ENCODE measurements around the gene CMTM8. TPM values are rescaled to one million over a fixed set of nuclear protein-coding genes. Genes with fewer than 3 reads are reported as not detected.

Gene CMTM8
- total RNA-seq, 5 donors from 2014 or later (not counting 1 experiment from before 2014, with no cell fraction given), result 5.2 to 12.2 (median 10.3) TPM

DNA sequence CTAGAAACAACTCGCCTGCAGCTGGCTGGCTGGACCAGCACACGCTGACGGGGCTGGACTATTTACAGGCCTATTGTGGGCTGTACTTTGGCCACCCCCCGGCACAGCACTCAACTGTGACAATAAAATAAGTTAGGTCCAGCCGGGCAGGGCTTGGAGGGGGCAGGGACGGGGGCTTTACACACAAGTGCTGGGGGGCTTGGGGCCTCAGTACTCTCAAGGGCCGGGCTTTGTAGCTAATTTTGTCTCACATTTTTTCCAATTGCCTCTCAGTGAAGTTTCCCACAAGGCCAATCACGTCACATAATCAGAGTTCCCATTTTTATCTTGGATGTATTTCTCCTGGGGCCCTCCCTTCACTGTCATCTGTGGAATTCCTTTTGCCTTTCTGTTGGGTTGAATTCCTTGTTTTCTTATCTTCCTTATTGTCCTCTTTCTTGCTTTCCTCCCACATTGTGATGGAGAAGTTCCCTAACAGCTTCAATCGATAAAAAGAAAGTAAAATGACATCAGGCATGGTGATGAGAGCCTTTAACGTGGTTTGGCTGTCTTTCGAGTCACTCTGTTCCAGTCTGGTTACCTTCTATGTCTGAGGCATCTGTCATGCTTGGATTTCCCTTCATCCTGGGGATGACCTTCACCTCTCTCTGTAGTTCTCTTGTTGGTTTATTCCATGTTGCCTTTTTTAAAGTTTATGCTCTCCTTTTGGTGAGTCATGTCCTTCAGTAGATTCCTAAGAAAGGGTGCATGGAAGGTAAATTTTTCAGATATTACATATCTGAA is 109.1 kb downstream of the CMTM8 start:
- Mint-ChIP-seq H3K4me3 (no peak overlapping the region), H3K9me3 (no peaks in the 10 kb centered on the region), H3K4me1 (peaks cover 12 to 35% (median 24%) of the 10 kb centered on the region in 3 donors), H3K27me3 (no peaks in the 10 kb centered on the region), H3K36me3 (no peaks in the 10 kb centered on the region), H3K27ac (no peak overlapping the region)
- POLR2A ChIA-PET, result interaction anchor here (0.6 to 0.7 kb wide), 3 partner anchors 11 to 1668 kb away, joined by 3 to 8 read pairs (median 8); no protein-coding TSS in a partner anchor
- Histone ChIP-seq H3K9me3 (no peaks in the 10 kb centered on the region), H3K27ac (ENCODE audit: low read length) (no peak overlapping the region), H3K36me3 (ENCODE audit: control insufficient read depth in 2 of 2, extremely low read depth in 1 of 2, insufficient read depth in 1 of 2, low read length in 1 of 2) (no peaks in the 10 kb centered on the region), H3K27me3 (replicated peaks in 1 of 2; ENCODE audit: control insufficient read depth in 2 of 2, extremely low read depth in 1 of 2, insufficient read depth in 2 of 2, low read length in 1 of 2) (no peaks in the 10 kb centered on the region), H3K4me1 (ENCODE audit: control insufficient read depth in 1 of 2, extremely low read depth in 1 of 2, insufficient read depth in 2 of 2, low read length in 2 of 2) (no peaks in the 10 kb centered on the region), H3K4me3 (ENCODE audit: control insufficient read depth in 1 of 2, extremely low read depth in 1 of 2, low read length in 1 of 2) (no peak overlapping the region)
- ATAC-seq (replicated peaks in 1 of 4) (no peak), DNase-seq (no peak)
- WGBS (ENCODE audit: insufficient coverage), result 89% methylated on average over 7 of the region's 11 CpGs
- CTCF ChIA-PET, result interaction anchor here in 1 of 2 donors (0.7 to 1.4 kb wide), 3 partner anchors 24 to 170 kb away, joined by 3 to 5 read pairs (median 5); no protein-coding TSS in a partner anchor

- Mint-ChIP-seq H3K4me3 (no peak overlapping the region), H3K27me3 (no peaks in the 10 kb centered on the region), H3K27ac (no peak overlapping the region), H3K36me3 (no peaks in the 10 kb centered on the region), H3K4me1 (peaks cover 12 to 31% (median 22%) of the 10 kb centered on the region in 3 donors), H3K9me3 (no peaks in the 10 kb centered on the region)
- H3K9me3 ChIP-seq, result no peaks in the 10 kb centered on the region
- 80% methylated on average over 1 of the region's 2 CpGs for WGBS (ENCODE audit: insufficient coverage)
- H3K27ac ChIP-seq (ENCODE audit: low read length), result no peak overlapping the region
- DNase-seq (no peak), ATAC-seq (replicated peaks in 1 of 4) (no peak)
- no peaks in the 10 kb centered on the region for H3K4me1 ChIP-seq (ENCODE audit: control insufficient read depth in 1 of 2, extremely low read depth in 1 of 2, insufficient read depth in 2 of 2, low read length in 2 of 2)
- no peaks in the 10 kb centered on the region for H3K27me3 ChIP-seq (replicated peaks in 1 of 2; ENCODE audit: control insufficient read depth in 2 of 2, extremely low read depth in 1 of 2, insufficient read depth in 2 of 2, low read length in 1 of 2)
- CTCF ChIA-PET, result interaction anchor here in 1 of 2 donors (1.0 kb wide), 1 partner anchor 114 kb away, joined by 4 read pairs; no protein-coding TSS in a partner anchor
- no peak overlapping the region for H3K4me3 ChIP-seq (ENCODE audit: control insufficient read depth in 1 of 2, extremely low read depth in 1 of 2, low read length in 1 of 2)
- POLR2A ChIA-PET, result no interaction called here
- no peaks in the 10 kb centered on the region for H3K36me3 ChIP-seq (ENCODE audit: control insufficient read depth in 2 of 2, extremely low read depth in 1 of 2, insufficient read depth in 1 of 2, low read length in 1 of 2)
These were observed 110.7 kb downstream of the CMTM8 start for GRCh38 chr3:32349184-32349583.

DNA sequence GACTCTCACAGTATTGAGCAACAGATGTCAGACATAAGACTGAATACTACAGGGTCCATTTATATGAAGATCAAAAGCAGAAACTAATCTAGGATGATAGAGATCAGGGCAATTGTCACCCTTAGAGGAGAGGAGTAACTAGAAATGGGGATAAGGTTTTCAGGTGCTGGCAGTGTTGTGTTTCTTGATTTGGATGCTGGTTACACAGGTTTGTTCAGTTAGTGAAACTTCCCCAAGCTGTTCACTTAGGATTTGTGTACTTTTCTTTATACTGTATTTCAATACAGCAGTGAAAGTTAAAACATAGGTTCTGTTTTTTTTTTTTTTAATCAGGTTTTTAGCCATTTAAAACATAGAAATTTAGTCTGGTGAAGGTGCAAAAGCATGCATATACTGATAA is 114.1 kb downstream of the CMTM8 start:
- Histone ChIP-seq H3K27me3 (replicated peaks in 1 of 2; ENCODE audit: control insufficient read depth in 2 of 2, extremely low read depth in 1 of 2, insufficient read depth in 2 of 2, low read length in 1 of 2) (no peaks in the 10 kb centered on the region), H3K27ac (ENCODE audit: low read length) (no peak overlapping the region), H3K36me3 (ENCODE audit: control insufficient read depth in 2 of 2, extremely low read depth in 1 of 2, insufficient read depth in 1 of 2, low read length in 1 of 2) (no peaks in the 10 kb centered on the region), H3K4me1 (ENCODE audit: control insufficient read depth in 1 of 2, extremely low read depth in 1 of 2, insufficient read depth in 2 of 2, low read length in 2 of 2) (no peaks in the 10 kb centered on the region), H3K9me3 (no peaks in the 10 kb centered on the region), H3K4me3 (ENCODE audit: control insufficient read depth in 1 of 2, extremely low read depth in 1 of 2, low read length in 1 of 2) (no peak overlapping the region)
- no peaks in the 10 kb centered on the region for H3K9me3 Mint-ChIP-seq
- H3K4me1 Mint-ChIP-seq, result peaks cover 9 to 28% (median 16%) of the 10 kb centered on the region in 3 donors
- H3K27me3 Mint-ChIP-seq, result no peaks in the 10 kb centered on the region
- no peak for DNase-seq
- CTCF ChIA-PET, result interaction anchor here in 1 of 2 donors (0.7 kb wide), 1 partner anchor 61 kb away, joined by 5 read pairs; no protein-coding TSS in a partner anchor
- H3K4me3 Mint-ChIP-seq, result no peak overlapping the region
- POLR2A ChIA-PET, result interaction anchor here in 1 of 2 donors (0.6 kb wide), 1 partner anchor 148 kb away, joined by 3 read pairs; no protein-coding TSS in a partner anchor
- H3K36me3 Mint-ChIP-seq, result peaks cover 3% of the 10 kb centered on the region
- ATAC-seq (replicated peaks in 1 of 4), result no peak
- H3K27ac Mint-ChIP-seq, result no peak overlapping the region

DNA sequence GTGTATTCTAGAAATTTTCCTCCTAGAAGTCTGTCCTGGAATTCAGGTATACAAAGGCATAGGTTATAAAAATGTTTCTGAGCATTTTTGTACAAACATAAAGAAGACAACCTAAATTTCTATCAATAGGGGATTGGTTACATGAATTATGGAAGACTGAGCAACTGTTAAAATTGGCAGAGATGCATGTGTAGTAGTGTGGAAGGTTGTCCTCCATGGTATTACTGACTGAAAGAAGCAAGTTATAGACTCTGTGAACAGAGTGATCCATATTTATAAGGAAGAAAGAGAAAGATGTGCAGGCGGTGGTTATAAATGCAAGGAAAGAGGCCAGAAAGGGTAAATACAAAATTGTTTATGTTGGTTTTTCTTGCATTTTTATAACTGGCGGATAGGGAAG is 114.9 kb downstream of the CMTM8 start:
- no peaks in the 10 kb centered on the region for H3K4me1 ChIP-seq (ENCODE audit: control insufficient read depth in 1 of 2, extremely low read depth in 1 of 2, insufficient read depth in 2 of 2, low read length in 2 of 2)
- no peaks in the 10 kb centered on the region for H3K9me3 ChIP-seq
- ChIA-PET POLR2A (interaction anchor here in 1 of 2 donors (0.6 kb wide), 1 partner anchor 149 kb away, joined by 3 read pairs; no protein-coding TSS in a partner anchor), CTCF (interaction anchor here in 1 of 2 donors (0.7 kb wide), 1 partner anchor 61 kb away, joined by 5 read pairs; no protein-coding TSS in a partner anchor)
- H3K27me3 ChIP-seq (replicated peaks in 1 of 2; ENCODE audit: control insufficient read depth in 2 of 2, extremely low read depth in 1 of 2, insufficient read depth in 2 of 2, low read length in 1 of 2), result no peaks in the 10 kb centered on the region
- Mint-ChIP-seq H3K4me1 (peaks cover 6 to 20% (median 9%) of the 10 kb centered on the region in 3 donors), H3K36me3 (peaks cover 9% of the 10 kb centered on the region), H3K27ac (no peak overlapping the region), H3K4me3 (no peak overlapping the region), H3K27me3 (no peaks in the 10 kb centered on the region), H3K9me3 (no peaks in the 10 kb centered on the region)
- WGBS (ENCODE audit: insufficient coverage), result 100% methylated on average over 1 of the region's 2 CpGs
- ATAC-seq (replicated peaks in 1 of 4), result no peak
- DNase-seq, result no peak
- H3K36me3 ChIP-seq (ENCODE audit: control insufficient read depth in 2 of 2, extremely low read depth in 1 of 2, insufficient read depth in 1 of 2, low read length in 1 of 2), result no peaks in the 10 kb centered on the region
- H3K4me3 ChIP-seq (ENCODE audit: control insufficient read depth in 1 of 2, extremely low read depth in 1 of 2, low read length in 1 of 2), result no peak overlapping the region
- H3K27ac ChIP-seq (ENCODE audit: low read length), result no peak overlapping the region

- no peaks in the 10 kb centered on the region for H3K4me1 ChIP-seq (ENCODE audit: control insufficient read depth in 1 of 2, extremely low read depth in 1 of 2, insufficient read depth in 2 of 2, low read length in 2 of 2)
- H3K36me3 ChIP-seq (ENCODE audit: control insufficient read depth in 2 of 2, extremely low read depth in 1 of 2, insufficient read depth in 1 of 2, low read length in 1 of 2), result no peaks in the 10 kb centered on the region
- H3K9me3 ChIP-seq, result no peaks in the 10 kb centered on the region
- no peaks in the 10 kb centered on the region for H3K9me3 Mint-ChIP-seq
- H3K27me3 ChIP-seq (replicated peaks in 1 of 2; ENCODE audit: control insufficient read depth in 2 of 2, extremely low read depth in 1 of 2, insufficient read depth in 2 of 2, low read length in 1 of 2), result no peaks in the 10 kb centered on the region
- H3K4me3 Mint-ChIP-seq, result no peak overlapping the region
- no peaks in the 10 kb centered on the region for H3K27me3 Mint-ChIP-seq
- H3K27ac Mint-ChIP-seq, result no peak overlapping the region
- POLR2A ChIA-PET, result no interaction called here
- no peak overlapping the region for H3K4me3 ChIP-seq (ENCODE audit: control insufficient read depth in 1 of 2, extremely low read depth in 1 of 2, low read length in 1 of 2)
- WGBS (ENCODE audit: insufficient coverage), result 91% methylated on average over 6 of the region's 8 CpGs
- peaks cover under 1 to 10% (median 4%) of the 10 kb centered on the region in 3 donors for H3K4me1 Mint-ChIP-seq
- ATAC-seq (replicated peaks in 1 of 4), result no peak
- DNase-seq, result no peak
- CTCF ChIA-PET, result no interaction called here
- H3K36me3 Mint-ChIP-seq, result peaks cover 16% of the 10 kb centered on the region
- H3K27ac ChIP-seq (ENCODE audit: low read length), result no peak overlapping the region
These were observed 115.9 kb downstream of the CMTM8 start for GRCh38 chr3:32354362-32354778.

DNA sequence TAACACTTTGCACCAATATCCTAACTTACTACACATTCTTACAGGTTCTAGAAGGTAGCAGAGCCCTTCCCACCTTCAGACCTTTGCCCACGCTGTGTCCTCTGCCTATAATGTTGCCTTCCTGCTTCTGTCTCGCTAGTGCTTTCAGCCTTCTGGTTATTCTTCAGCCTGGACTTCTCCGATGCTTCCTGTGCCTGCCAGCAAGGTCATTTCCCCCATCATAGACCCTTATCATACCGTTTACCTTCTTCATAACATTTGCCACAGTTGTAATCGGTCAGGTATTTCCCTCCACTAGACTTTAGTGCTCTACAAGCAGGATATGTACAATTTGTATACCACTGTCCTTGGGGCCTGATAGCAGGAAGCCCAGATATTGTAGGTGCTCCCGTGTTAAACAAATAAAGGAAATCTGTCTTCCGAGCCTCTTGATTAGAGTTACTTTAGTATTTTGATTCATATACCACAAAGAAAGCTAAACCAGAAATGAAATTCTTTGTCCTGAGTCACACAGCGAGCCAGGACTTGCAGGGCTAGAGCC is 117.3 kb downstream of the CMTM8 start:
- Histone ChIP-seq H3K9me3 (no peaks in the 10 kb centered on the region), H3K27me3 (replicated peaks in 1 of 2; ENCODE audit: control insufficient read depth in 2 of 2, extremely low read depth in 1 of 2, insufficient read depth in 2 of 2, low read length in 1 of 2) (no peaks in the 10 kb centered on the region), H3K4me1 (ENCODE audit: control insufficient read depth in 1 of 2, extremely low read depth in 1 of 2, insufficient read depth in 2 of 2, low read length in 2 of 2) (no peaks in the 10 kb centered on the region), H3K36me3 (ENCODE audit: control insufficient read depth in 2 of 2, extremely low read depth in 1 of 2, insufficient read depth in 1 of 2, low read length in 1 of 2) (peaks cover 0 to 3% of the 10 kb centered on the region in 2 donors), H3K27ac (ENCODE audit: low read length) (no peak overlapping the region), H3K4me3 (ENCODE audit: control insufficient read depth in 1 of 2, extremely low read depth in 1 of 2, low read length in 1 of 2) (no peak overlapping the region)
- H3K27me3 Mint-ChIP-seq, result no peaks in the 10 kb centered on the region
- ATAC-seq (replicated peaks in 1 of 4) (no peak), DNase-seq (no peak)
- 87% methylated on average over 6 of the region's 8 CpGs for WGBS (ENCODE audit: insufficient coverage)
- ChIA-PET CTCF (no interaction called here), POLR2A (no interaction called here)
- H3K27ac Mint-ChIP-seq, result no peak overlapping the region
- H3K36me3 Mint-ChIP-seq, result peaks cover 20% of the 10 kb centered on the region
- no peak overlapping the region for H3K4me3 Mint-ChIP-seq
- peaks cover 0 to 8% (median 3%) of the 10 kb centered on the region in 3 donors for H3K4me1 Mint-ChIP-seq
- H3K9me3 Mint-ChIP-seq, result no peaks in the 10 kb centered on the region
